Amniotic epithelial cell (primary cell): ENCODE results near the gene AANAT.

ENCODE experiments used
- DNase-seq: peaks from one replicate; pipeline ENCODE4 v3.0.0-alpha.2; 2010; ENCODE audit warnings: low read depth

The AANAT gene

GRCh38 chr17:76442341-76443338 lies 24.8 kb upstream of the AANAT start:
- DNase-seq, result peak; percentile 81

GRCh38 chr17:76444518-76445311 lies 22.7 kb upstream of the AANAT start:
- DNase-seq, result no peak

- DNase-seq, result no peak
Observed at GRCh38 chr17:76445697-76446448, 21.5 kb upstream of the AANAT start.

- peak; percentile 96 for DNase-seq
Observed at GRCh38 chr17:76446449-76447231, 20.8 kb upstream of the AANAT start.

- DNase-seq, result no peak
Observed at GRCh38 chr17:76447931-76448652, 19.3 kb upstream of the AANAT start.

DNA sequence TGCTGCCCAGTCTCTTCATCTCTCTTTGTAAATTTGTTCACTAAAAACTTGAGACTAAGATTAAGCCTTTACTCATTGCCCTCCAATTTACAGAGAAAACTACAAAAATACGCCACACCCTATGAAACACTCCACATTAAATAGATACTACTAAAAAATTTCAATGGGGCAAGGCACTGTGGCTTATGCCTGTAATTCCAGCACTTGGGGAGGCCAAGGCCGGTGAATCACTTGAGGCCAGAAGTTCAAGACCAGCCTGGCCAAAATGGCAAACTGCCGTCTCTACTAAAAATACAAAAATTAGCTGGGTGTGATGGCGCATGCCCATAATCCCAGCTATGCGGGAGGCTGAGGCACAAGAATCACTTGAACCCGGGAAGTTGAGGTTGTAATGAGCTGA lies 18.3 kb upstream of the AANAT start:
- DNase-seq, result no peak

- DNase-seq, result no peak
Observed at GRCh38 chr17:76451506-76451905, 15.9 kb upstream of the AANAT start.

DNA sequence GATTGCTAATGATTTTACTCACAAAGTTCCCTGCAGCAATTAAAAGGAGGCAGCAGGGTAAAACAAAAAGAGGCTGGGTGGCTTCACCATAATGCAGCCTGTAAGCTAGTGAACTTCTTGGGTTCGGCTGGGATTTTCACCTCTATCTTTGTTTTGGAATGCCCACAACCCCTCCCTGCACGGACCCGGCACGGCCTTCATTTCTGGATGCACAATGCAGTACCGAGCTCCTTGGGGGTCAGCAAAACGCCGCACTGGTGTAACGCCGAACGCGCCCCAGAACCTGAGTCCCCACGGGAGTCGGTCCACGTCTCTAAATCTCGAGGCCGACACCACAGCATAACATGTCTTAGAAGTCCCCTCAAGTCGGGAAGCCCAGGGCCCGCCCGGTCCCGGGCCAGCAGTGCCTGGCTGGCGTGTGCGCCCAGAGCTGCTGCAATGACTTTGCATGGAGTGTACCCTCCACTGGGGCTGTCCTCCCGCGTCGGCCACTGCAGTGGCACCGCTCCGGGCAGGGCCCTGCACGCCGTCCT lies 15.2 kb upstream of the AANAT start:
- no peak for DNase-seq

DNA sequence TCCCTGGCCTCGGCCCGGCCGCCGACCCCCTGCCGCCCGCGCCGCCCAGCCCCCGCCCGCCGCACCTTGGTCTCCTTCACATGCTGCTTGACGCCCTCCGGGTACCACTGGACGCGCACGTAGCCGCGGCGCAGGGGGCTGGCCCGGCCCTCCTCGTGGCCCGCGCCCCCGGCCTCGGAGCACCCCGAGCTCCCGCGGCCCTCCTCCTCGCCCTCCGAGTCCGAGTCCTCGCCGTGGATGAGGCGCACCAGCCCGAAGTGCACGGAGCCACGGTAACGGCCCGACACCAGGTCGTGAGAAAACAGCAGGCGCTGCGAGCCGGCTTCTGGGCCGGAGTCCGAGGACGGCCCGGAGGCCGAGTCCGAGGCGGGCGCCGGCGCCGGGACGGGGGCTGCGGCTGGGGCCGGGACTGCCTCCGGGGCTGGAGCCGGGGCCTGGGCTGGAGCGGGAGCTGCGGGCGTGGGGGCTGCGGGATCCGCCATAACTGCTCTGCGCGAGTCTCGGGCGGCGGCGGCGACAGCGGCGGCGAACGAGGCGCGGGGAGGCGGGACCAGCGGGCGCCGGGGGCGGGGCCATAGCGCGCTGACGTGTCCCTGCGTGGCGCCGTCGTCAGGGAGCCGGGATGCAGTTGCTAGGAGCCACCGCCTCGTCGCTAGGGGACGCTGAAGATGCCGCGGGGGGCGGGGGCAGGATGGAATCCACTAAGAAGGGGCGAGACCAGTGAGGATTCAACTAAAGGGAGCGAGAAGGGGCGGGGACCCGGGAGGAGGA lies 14.6 kb upstream of the AANAT start, which contains the start of gene UBE2O:
Gene UBE2O (minus strand): TSS at position 493 of the 771 bp plus-strand sequence. CDS start 11 bp downstream, at position 482.
- DNase-seq, result peak; percentile 75

DNA sequence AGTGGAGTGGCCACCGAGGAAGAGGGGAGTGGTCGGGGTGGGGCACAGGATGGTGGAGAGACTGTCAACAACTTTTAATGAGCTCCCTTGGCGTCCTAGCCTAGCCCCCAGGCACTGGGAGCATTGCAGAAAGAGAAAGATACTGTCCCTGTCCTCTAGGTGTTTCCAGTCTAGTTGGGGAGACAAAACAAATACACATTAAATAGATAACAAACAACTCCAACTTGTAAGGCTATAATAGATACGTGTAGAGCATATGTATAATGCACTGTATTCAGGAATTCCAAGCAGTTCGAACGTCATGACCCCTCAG lies 14.0 kb upstream of the AANAT start:
- DNase-seq, result no peak

GRCh38 chr17:76458580-76459490 lies 8.6 kb upstream of the AANAT start:
- DNase-seq, result peak; percentile 58

DNA sequence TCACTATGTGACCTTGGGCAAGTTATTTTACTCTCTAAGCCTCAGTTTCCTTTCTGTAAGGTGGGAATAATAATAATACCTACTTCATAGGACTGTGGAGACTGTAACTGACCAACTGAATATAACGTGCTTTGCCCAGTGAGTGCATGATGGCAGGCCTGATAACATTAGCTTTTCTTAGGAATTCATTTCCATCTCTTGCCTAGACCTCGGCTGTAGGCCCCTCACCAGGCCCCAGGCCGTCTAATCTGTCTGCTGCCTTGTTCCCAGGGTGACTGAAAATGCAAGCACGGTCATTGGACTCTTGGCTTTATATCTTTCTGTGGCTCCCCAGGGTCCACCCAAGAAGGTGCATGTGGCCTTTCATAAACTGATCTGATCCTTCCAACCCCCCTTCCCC lies 7.7 kb upstream of the AANAT start:
- no peak for DNase-seq

GRCh38 chr17:76461765-76462555 lies 5.4 kb upstream of the AANAT start:
- peak; percentile 39 for DNase-seq

GRCh38 chr17:76462556-76463290 lies 4.7 kb upstream of the AANAT start:
- no peak for DNase-seq

- no peak for DNase-seq
Observed at GRCh38 chr17:76466775-76467130, 650 bp upstream of the AANAT start.

DNA sequence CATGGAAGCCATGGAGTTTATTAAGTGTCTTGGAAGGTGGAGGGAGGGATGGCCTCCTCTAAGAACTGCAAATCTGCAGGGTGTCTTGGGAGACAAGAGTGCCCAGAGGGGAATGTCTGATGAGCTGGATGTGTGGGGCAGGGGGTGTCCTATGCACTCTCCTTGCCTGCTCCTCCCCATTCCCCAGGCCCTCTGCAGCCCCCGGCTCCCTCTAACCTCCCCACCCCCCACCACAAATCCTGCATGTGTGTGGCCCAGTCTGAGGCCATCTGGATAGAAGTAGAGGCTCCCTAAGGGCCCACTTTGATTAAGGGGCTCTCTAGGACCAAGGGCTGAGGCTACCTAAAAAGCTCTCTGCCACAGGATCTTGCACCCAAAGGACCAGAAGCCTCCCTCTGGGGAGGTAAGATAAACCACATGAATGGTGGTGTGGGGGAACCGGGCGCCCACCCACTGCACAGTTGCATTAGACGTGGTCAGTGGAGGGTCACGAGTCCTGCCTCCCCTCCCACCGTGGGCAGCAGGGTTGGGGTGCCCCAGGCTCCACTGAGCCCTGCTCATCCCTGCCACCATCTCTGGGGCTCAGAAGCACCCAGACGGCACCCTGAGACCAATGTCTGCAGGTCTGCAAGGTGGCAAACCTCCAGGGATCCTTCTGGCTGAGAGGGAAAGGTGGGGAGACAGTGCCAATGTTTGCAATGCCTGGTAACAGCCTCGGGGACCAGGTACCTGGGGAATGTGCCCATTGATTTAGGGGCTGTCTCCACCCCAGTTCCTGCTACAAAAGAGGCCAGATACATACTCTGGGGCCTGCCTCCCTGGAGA lies 618 bp downstream of the AANAT start:
- no peak for DNase-seq
